ENCODE results near the gene IGFN1.
"Not testable (repeated sequence)": the region's sequence is repeated elsewhere in the genome, so short reads cannot be mapped to it uniquely, and the experiment has no call there.

- TF ChIP-seq, protein P1, sequence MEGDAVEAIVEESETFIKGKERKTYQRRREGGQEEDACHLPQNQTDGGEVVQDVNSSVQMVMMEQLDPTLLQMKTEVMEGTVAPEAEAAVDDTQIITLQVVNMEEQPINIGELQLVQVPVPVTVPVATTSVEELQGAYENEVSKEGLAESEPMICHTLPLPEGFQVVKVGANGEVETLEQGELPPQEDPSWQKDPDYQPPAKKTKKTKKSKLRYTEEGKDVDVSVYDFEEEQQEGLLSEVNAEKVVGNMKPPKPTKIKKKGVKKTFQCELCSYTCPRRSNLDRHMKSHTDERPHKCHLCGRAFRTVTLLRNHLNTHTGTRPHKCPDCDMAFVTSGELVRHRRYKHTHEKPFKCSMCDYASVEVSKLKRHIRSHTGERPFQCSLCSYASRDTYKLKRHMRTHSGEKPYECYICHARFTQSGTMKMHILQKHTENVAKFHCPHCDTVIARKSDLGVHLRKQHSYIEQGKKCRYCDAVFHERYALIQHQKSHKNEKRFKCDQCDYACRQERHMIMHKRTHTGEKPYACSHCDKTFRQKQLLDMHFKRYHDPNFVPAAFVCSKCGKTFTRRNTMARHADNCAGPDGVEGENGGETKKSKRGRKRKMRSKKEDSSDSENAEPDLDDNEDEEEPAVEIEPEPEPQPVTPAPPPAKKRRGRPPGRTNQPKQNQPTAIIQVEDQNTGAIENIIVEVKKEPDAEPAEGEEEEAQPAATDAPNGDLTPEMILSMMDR (IDR thresholded peaks at IDR 0.05): not testable (repeated sequence)
- not testable (repeated sequence) for TF ChIP-seq POLR2A, EP300, POLR2AphosphoS5 (IDR thresholded peaks at IDR 0.05)
Observed at GRCh38 chr1:201258132-201258531, 67.5 kb downstream of the IGFN1 start.
